ENCODE results near the gene NAXE. TPM values are rescaled to one million over a fixed set of nuclear protein-coding genes. Genes with fewer than 3 reads are reported as not detected.

NAXE gene
- total and polyA plus RNA-seq, 7 experiments from 2014 or later: 25.6 to 113 (median 41.8) TPM

- H3K4me1 ChIP-seq (ENCODE audit: control insufficient read depth in 2 of 2, insufficient read depth in 2 of 2, low read length in 2 of 2): no peaks in the 10 kb centered on the region
- no peak for DNase-seq
- H3K27ac ChIP-seq (ENCODE audit: low read depth, low read length): no peak overlapping the region
- H3K27me3 ChIP-seq (ENCODE audit: control insufficient read depth in 2 of 2, insufficient read depth in 2 of 2, low read length in 2 of 2): peaks cover 0 to 5% of the 10 kb centered on the region in 2 donors
- intact Hi-C loops (cut with micrococcal nuclease): no loop called here
- POLR2A ChIA-PET: no interaction called here
- H3K27ac Mint-ChIP-seq: peak overlapping the region in 1 of 9 donors; percentile 6
- CTCF ChIA-PET: interaction anchor here (1.0 to 1.1 kb wide), 2 partner anchors 8 to 230 kb away, joined by 3 read pairs; no protein-coding TSS in a partner anchor
- H3K9me3 Mint-ChIP-seq: no peaks in the 10 kb centered on the region
- H3K9me3 ChIP-seq (ENCODE audit: control insufficient read depth in 2 of 3, low read length in 3 of 3): no peaks in the 10 kb centered on the region
- H3K4me3 ChIP-seq (ENCODE audit: low read length): no peak overlapping the region
- no peaks in the 10 kb centered on the region for H3K36me3 Mint-ChIP-seq
- no peaks in the 10 kb centered on the region for H3K36me3 ChIP-seq (ENCODE audit: control insufficient read depth in 2 of 3, insufficient read depth in 3 of 3, low read length in 3 of 3)
- peaks cover 0 to 5% (median 0%) of the 10 kb centered on the region in 7 donors for H3K4me1 Mint-ChIP-seq
- peaks cover 38 to 73% (median 48%) of the 10 kb centered on the region in 5 donors for H3K27me3 Mint-ChIP-seq
- no peak for ATAC-seq
- no peak overlapping the region for H3K4me3 Mint-ChIP-seq
These were observed 24.9 kb downstream of the NAXE start for GRCh38 chr1:156616463-156616862.

GRCh38 chr1:156618853-156619581, 27.4 kb downstream of the NAXE start, which contains the start of gene HAPLN2:
Gene HAPLN2 (plus strand): TSS chr1:156619415. CDS start chr1:156623491, 4,076 bp downstream.
- DNase-seq (no peak), ATAC-seq (no peak)
- Histone ChIP-seq H3K36me3 (ENCODE audit: control insufficient read depth in 2 of 3, insufficient read depth in 3 of 3, low read length in 3 of 3) (no peaks in the 10 kb centered on the region), H3K27me3 (ENCODE audit: control insufficient read depth in 2 of 2, insufficient read depth in 2 of 2, low read length in 2 of 2) (peaks cover 0 to 17% of the 10 kb centered on the region in 2 donors), H3K4me3 (ENCODE audit: low read length) (no peak within 1 kb of the TSS), H3K27ac (ENCODE audit: low read depth, low read length) (no peak within 1 kb of the TSS), H3K4me1 (ENCODE audit: control insufficient read depth in 2 of 2, insufficient read depth in 2 of 2, low read length in 2 of 2) (peaks cover 0 to 1% of the 10 kb centered on the region in 2 donors), H3K9me3 (ENCODE audit: control insufficient read depth in 2 of 3, low read length in 3 of 3) (no peaks in the 10 kb centered on the region)
- ChIA-PET CTCF (interaction anchor here (0.7 to 1.4 kb wide), 6 partner anchors 11 to 233 kb away, joined by 3 to 6 read pairs (median 3); no protein-coding TSS in a partner anchor), POLR2A (interaction anchor here (1.0 kb wide), 1 partner anchor 16 kb away, joined by 3 read pairs; no protein-coding TSS in a partner anchor)
- intact Hi-C loops (cut with micrococcal nuclease): no loop called here
- no peak within 1 kb of the TSS for H3K4me3 Mint-ChIP-seq
- peaks cover 0 to 7% (median 5%) of the 10 kb centered on the region in 7 donors for H3K4me1 Mint-ChIP-seq
- no peaks in the 10 kb centered on the region for H3K9me3 Mint-ChIP-seq
- H3K27me3 Mint-ChIP-seq: peaks cover 50 to 82% (median 63%) of the 10 kb centered on the region in 5 donors
- H3K27ac Mint-ChIP-seq: no peak within 1 kb of the TSS
- no peaks in the 10 kb centered on the region for H3K36me3 Mint-ChIP-seq

- intact Hi-C loops (cut with micrococcal nuclease): no loop called here
- Mint-ChIP-seq H3K4me3 (no peak overlapping the region), H3K4me1 (peaks cover 0 to 9% (median 5%) of the 10 kb centered on the region in 7 donors), H3K27me3 (peaks cover 50 to 80% (median 63%) of the 10 kb centered on the region in 5 donors), H3K9me3 (no peaks in the 10 kb centered on the region), H3K36me3 (no peaks in the 10 kb centered on the region), H3K27ac (no peak overlapping the region)
- Histone ChIP-seq H3K9me3 (ENCODE audit: control insufficient read depth in 2 of 3, low read length in 3 of 3) (no peaks in the 10 kb centered on the region), H3K4me1 (ENCODE audit: control insufficient read depth in 2 of 2, insufficient read depth in 2 of 2, low read length in 2 of 2) (peaks cover 0 to 6% of the 10 kb centered on the region in 2 donors), H3K27ac (ENCODE audit: low read depth, low read length) (no peak overlapping the region), H3K4me3 (ENCODE audit: low read length) (no peak overlapping the region), H3K27me3 (ENCODE audit: control insufficient read depth in 2 of 2, insufficient read depth in 2 of 2, low read length in 2 of 2) (peaks cover 0 to 21% of the 10 kb centered on the region in 2 donors), H3K36me3 (ENCODE audit: control insufficient read depth in 2 of 3, insufficient read depth in 3 of 3, low read length in 3 of 3) (no peaks in the 10 kb centered on the region)
- POLR2A ChIA-PET: no interaction called here
- DNase-seq (no peak), ATAC-seq (no peak)
- CTCF ChIA-PET: interaction anchor here (1.0 to 1.4 kb wide), 6 partner anchors 11 to 234 kb away, joined by 3 to 6 read pairs (median 4); no protein-coding TSS in a partner anchor
These were observed 28.0 kb downstream of the NAXE start for GRCh38 chr1:156619582-156619955.

GRCh38 chr1:156622581-156623297, 31.2 kb downstream of the NAXE start:
- H3K4me1 ChIP-seq (ENCODE audit: control insufficient read depth in 2 of 2, insufficient read depth in 2 of 2, low read length in 2 of 2): peaks cover 9 to 15% of the 10 kb centered on the region in 2 donors
- Mint-ChIP-seq H3K4me1 (peaks cover 7 to 16% (median 12%) of the 10 kb centered on the region in 7 donors), H3K36me3 (no peaks in the 10 kb centered on the region), H3K27ac (peak overlapping the region in 1 of 9 donors; percentile 37), H3K27me3 (peaks cover 59 to 77% (median 60%) of the 10 kb centered on the region in 5 donors), H3K4me3 (peak overlapping the region in 9 of 10 donors; percentile 11 to 85 (median 43)), H3K9me3 (peaks cover 0 to 1% (median 0%) of the 10 kb centered on the region in 11 donors)
- H3K27ac ChIP-seq (ENCODE audit: low read depth, low read length): no peak overlapping the region
- H3K9me3 ChIP-seq (ENCODE audit: control insufficient read depth in 2 of 3, low read length in 3 of 3): no peaks in the 10 kb centered on the region
- intact Hi-C loops (cut with micrococcal nuclease): no loop called here
- no peaks in the 10 kb centered on the region for H3K36me3 ChIP-seq (ENCODE audit: control insufficient read depth in 2 of 3, insufficient read depth in 3 of 3, low read length in 3 of 3)
- ATAC-seq (no peak), DNase-seq (no peak)
- peaks cover 8 to 36% of the 10 kb centered on the region in 2 donors for H3K27me3 ChIP-seq (ENCODE audit: control insufficient read depth in 2 of 2, insufficient read depth in 2 of 2, low read length in 2 of 2)
- H3K4me3 ChIP-seq (ENCODE audit: low read length): no peak overlapping the region
- POLR2A ChIA-PET: interaction anchor here (0.6 kb wide), 1 partner anchor 1207 kb away, joined by 3 read pairs; no protein-coding TSS in a partner anchor
- CTCF ChIA-PET: interaction anchor here (0.6 to 1.2 kb wide), 3 partner anchors 26 to 267 kb away, joined by 3 read pairs; no protein-coding TSS in a partner anchor

- Histone ChIP-seq H3K27ac (ENCODE audit: low read depth, low read length) (no peak overlapping the region), H3K27me3 (ENCODE audit: control insufficient read depth in 2 of 2, insufficient read depth in 2 of 2, low read length in 2 of 2) (peaks cover 8 to 36% of the 10 kb centered on the region in 2 donors), H3K9me3 (ENCODE audit: control insufficient read depth in 2 of 3, low read length in 3 of 3) (no peaks in the 10 kb centered on the region), H3K4me3 (ENCODE audit: low read length) (peak overlapping the region; percentile 39), H3K36me3 (ENCODE audit: control insufficient read depth in 2 of 3, insufficient read depth in 3 of 3, low read length in 3 of 3) (no peaks in the 10 kb centered on the region), H3K4me1 (ENCODE audit: control insufficient read depth in 2 of 2, insufficient read depth in 2 of 2, low read length in 2 of 2) (peaks cover 9 to 15% of the 10 kb centered on the region in 2 donors)
- no peaks in the 10 kb centered on the region for H3K36me3 Mint-ChIP-seq
- H3K27me3 Mint-ChIP-seq: peaks cover 55 to 76% (median 65%) of the 10 kb centered on the region in 5 donors
- H3K27ac Mint-ChIP-seq: no peak overlapping the region
- peak overlapping the region; percentile 20 to 85 (median 60) for H3K4me3 Mint-ChIP-seq
- ChIA-PET CTCF (interaction anchor here (0.6 to 2.0 kb wide), 18 partner anchors 8 to 264 kb away, joined by 3 to 10 read pairs (median 4); partner anchors contain the start of gene NAXE), POLR2A (interaction anchor here (0.7 to 0.9 kb wide), 3 partner anchors 18 to 41 kb away, joined by 3 read pairs; partner anchors contain the start of gene NAXE)
- ATAC-seq (peak; percentile 63), DNase-seq (peak in 5 of 9 donors; percentile 24 to 49 (median 25))
- peaks cover 0 to 1% (median 0%) of the 10 kb centered on the region in 11 donors for H3K9me3 Mint-ChIP-seq
- H3K4me1 Mint-ChIP-seq: peaks cover 7 to 15% (median 12%) of the 10 kb centered on the region in 7 donors
- intact Hi-C loops (cut with micrococcal nuclease): loop anchor here in 1 of 2 donors (1.0 kb wide), 1 partner anchor 102 kb away; no protein-coding TSS in a partner anchor
These were observed 32.6 kb downstream of the NAXE start for GRCh38 chr1:156623946-156624813.

Data from naive thymus-derived CD4-positive, alpha-beta T cell (primary cell).